NT2/D1 (cell line): ENCODE data around the gene ROBO1.

ENCODE experiments used
- SUZ12 ChIP-seq: IDR thresholded peaks from 2 replicates; pipeline ENCODE4 v1.6.1; 2011; ENCODE audit not compliant: insufficient read length, insufficient read depth; ENCODE audit errors: extremely low read depth
- YY1 ChIP-seq: IDR thresholded peaks from 2 replicates; pipeline ENCODE4 v1.6.1; 2011; ENCODE audit not compliant: insufficient read length, insufficient read depth

DNA sequence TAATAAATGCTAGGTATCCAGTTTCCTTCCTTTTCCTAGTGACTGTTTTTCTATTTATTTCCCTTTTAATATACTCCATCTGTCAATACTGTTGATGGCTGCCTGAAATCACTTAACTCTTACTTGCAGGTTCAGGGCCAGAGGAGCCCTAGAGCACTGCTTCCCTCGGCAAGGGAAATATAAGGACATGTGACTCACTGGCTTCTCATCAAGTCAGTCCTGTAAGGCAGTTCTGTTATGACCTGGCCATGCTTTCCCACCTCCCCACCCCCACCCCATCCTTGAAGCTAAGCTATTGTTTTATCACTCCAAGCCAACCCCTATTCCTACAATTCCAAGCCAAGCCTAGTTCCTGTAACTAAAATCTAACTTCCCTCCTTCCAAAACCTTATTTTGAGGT is 800.7 kb downstream of the ROBO1 start:
- TF ChIP-seq YY1 (no peak), SUZ12 (no peak)
